Kidney (tissue), 14 donors: ENCODE measurements around the gene C17orf107. TPM values are rescaled to one million over a fixed set of nuclear protein-coding genes. Genes with fewer than 3 reads are reported as not detected.

Source experiments
- DNase-seq, 5 donors: peaks; one replicate each; pipeline ENCODE4 v3.0.0-alpha.2; 2013 to 2020
- FAIRE-seq: peaks from 2 replicates; lab custom pipeline; 2012; peaks lifted over from hg19 to GRCh38; lab: Jason Lieb, UNC
- H3K27ac ChIP-seq, 2 donors: one replicate each; pipeline ENCODE4 v1.7.0; 2013; ENCODE audit warnings: low read depth in 2 of 2, low read length in 2 of 2, inconsistent platforms in 1 of 2
- H3K27me3 ChIP-seq: one replicate; pipeline ENCODE4 v1.7.1; 2013; ENCODE audit warnings: low read length, inconsistent platforms; ENCODE audit not compliant: control insufficient read depth, insufficient read depth
- H3K36me3 ChIP-seq, 3 donors: one replicate each; pipeline versions ENCODE4 v1.7.0 to v1.7.1; 2013; ENCODE audit warnings: low read length in 3 of 3, control low read depth in 1 of 3, inconsistent platforms in 1 of 3; ENCODE audit not compliant: insufficient read depth in 3 of 3, control insufficient read depth in 2 of 3
- H3K4me1 ChIP-seq, 3 donors: one replicate each; pipeline versions ENCODE4 v1.7.0 to v1.7.1; 2013; ENCODE audit warnings: low read length in 3 of 3, inconsistent platforms in 1 of 3, low read depth in 1 of 3; ENCODE audit not compliant: control insufficient read depth in 2 of 3, insufficient read depth in 2 of 3
- H3K4me3 ChIP-seq, 3 donors: one replicate each; pipeline versions ENCODE4 v1.7.0 to v1.8.1; 2013; ENCODE audit warnings: low read length in 3 of 3, control low read depth in 1 of 3, inconsistent platforms in 1 of 3
- H3K9ac ChIP-seq, 3 donors: one replicate each; pipeline versions ENCODE4 v1.7.0 to v1.7.1; 2013; ENCODE audit warnings: low read length in 3 of 3, control low read depth in 1 of 3, inconsistent platforms in 1 of 3
- H3K9me3 ChIP-seq, 3 donors: one replicate each; pipeline versions ENCODE4 v1.7.0 to v1.7.1; 2013; ENCODE audit warnings: low read length in 3 of 3, control low read depth in 1 of 3, inconsistent platforms in 1 of 3; ENCODE audit not compliant: control insufficient read depth in 2 of 3, insufficient read depth in 1 of 3
- CTCF ChIP-seq: IDR thresholded peaks from 3 replicates; pipeline ENCODE4 v1.5.1; 2012; ENCODE audit warnings: mild to moderate bottlenecking, moderate library complexity, borderline replicate concordance; ENCODE audit not compliant: insufficient read depth; ENCODE audit errors: extremely low read depth
- intact Hi-C: fragments of 100-400 bp; cut with DNase I; formaldehyde crosslinking; loops from one replicate; pipeline ENCODE4 v1.11.1; 2022
- polyA plus RNA-seq: library from polyadenylated mRNA; stranded (reverse); fragments of 350-450 nt; fragmentation: Illumina TruSeq; extraction: RNeasy Lipid Tissue Mini Kit (QIAGEN cat#74804); gene quantifications from one replicate; pipeline ENCODE4 v1.2.3, GENCODE V29; 2014; ENCODE audit warnings: low read depth, low replicate concordance; ENCODE audit not compliant: insufficient read depth
- total RNA-seq: library from RNA; stranded (reverse); fragmentation: NEBNext Ultra II Directional; extraction: Animal tissue kit (Norgen Biotek cat#: 25700); gene quantifications from one replicate; pipeline ENCODE4 v1.2.1, GENCODE V29; 2021
- donor health status: control.
- donor health status: control.
- donor health status: control.
- donor health status: control.
- donor health status: control.
- donor health status: DM: yes; HTN: yes; CAD: no.
- donor health status: Normal renal cell carcinoma (clear cell type).

Gene C17orf107
- total and polyA plus RNA-seq, 2 donors from 2014 or later = 2.5 to 4.4 TPM

GRCh38 chr17:4946312-4946976 lies 47.1 kb downstream of the C17orf107 start:
- Histone ChIP-seq H3K27ac (no peak overlapping the region), H3K4me3 (peak overlapping the region; percentile 40 to 95 (median 83)), H3K36me3 (peaks cover 6 to 30% (median 21%) of the 10 kb centered on the region in 3 donors), H3K9ac (peak overlapping the region in 2 of 3 donors; percentile 18 to 73), H3K27me3 (no peaks in the 10 kb centered on the region), H3K9me3 (no peaks in the 10 kb centered on the region), H3K4me1 (peaks cover under 1 to 35% (median 15%) of the 10 kb centered on the region in 3 donors)
- no peak for TF ChIP-seq CTCF
- intact Hi-C loops = no loop called here
- DNase-seq (no peak), FAIRE-seq (no peak)

GRCh38 chr17:4947010-4947410 lies 47.7 kb downstream of the C17orf107 start:
- Histone ChIP-seq H3K9me3 (no peaks in the 10 kb centered on the region), H3K27ac (peak overlapping the region; percentile 63 to 98), H3K27me3 (no peaks in the 10 kb centered on the region), H3K9ac (peak overlapping the region in 2 of 3 donors; percentile 18 to 73), H3K4me3 (peak overlapping the region; percentile 40 to 95 (median 83)), H3K4me1 (peaks cover 0 to 33% (median 14%) of the 10 kb centered on the region in 3 donors), H3K36me3 (peaks cover 6 to 30% (median 21%) of the 10 kb centered on the region in 3 donors)
- no peak for TF ChIP-seq CTCF
- FAIRE-seq (no peak), DNase-seq (peak in 1 of 5 donors; percentile 64)
- intact Hi-C loops = no loop called here

GRCh38 chr17:4947411-4948165 lies 48.3 kb downstream of the C17orf107 start:
- Histone ChIP-seq H3K27ac (peak overlapping the region; percentile 97 to 98), H3K27me3 (no peaks in the 10 kb centered on the region), H3K9me3 (no peaks in the 10 kb centered on the region), H3K36me3 (peaks cover 6 to 26% (median 18%) of the 10 kb centered on the region in 3 donors), H3K9ac (peak overlapping the region; percentile 72 to 87 (median 86)), H3K4me1 (peaks cover 0 to 32% (median 14%) of the 10 kb centered on the region in 3 donors), H3K4me3 (peak overlapping the region; percentile 77 to 95 (median 83))
- FAIRE-seq (no peak), DNase-seq (peak; percentile 72 to 91 (median 87))
- no peak for TF ChIP-seq CTCF
- intact Hi-C loops = no loop called here
